ENCODE data around the gene SLC4A1AP. TPM values are rescaled to one million over a fixed set of nuclear protein-coding genes. Genes with fewer than 3 reads are reported as not detected.

The SLC4A1AP gene
- total and polyA plus RNA-seq, 10 of the 15 experiments (the other 5 are each of a cell fraction or from before 2014, with no cell fraction given), result 6.5 to 30.1 (median 21.5) TPM

DNA sequence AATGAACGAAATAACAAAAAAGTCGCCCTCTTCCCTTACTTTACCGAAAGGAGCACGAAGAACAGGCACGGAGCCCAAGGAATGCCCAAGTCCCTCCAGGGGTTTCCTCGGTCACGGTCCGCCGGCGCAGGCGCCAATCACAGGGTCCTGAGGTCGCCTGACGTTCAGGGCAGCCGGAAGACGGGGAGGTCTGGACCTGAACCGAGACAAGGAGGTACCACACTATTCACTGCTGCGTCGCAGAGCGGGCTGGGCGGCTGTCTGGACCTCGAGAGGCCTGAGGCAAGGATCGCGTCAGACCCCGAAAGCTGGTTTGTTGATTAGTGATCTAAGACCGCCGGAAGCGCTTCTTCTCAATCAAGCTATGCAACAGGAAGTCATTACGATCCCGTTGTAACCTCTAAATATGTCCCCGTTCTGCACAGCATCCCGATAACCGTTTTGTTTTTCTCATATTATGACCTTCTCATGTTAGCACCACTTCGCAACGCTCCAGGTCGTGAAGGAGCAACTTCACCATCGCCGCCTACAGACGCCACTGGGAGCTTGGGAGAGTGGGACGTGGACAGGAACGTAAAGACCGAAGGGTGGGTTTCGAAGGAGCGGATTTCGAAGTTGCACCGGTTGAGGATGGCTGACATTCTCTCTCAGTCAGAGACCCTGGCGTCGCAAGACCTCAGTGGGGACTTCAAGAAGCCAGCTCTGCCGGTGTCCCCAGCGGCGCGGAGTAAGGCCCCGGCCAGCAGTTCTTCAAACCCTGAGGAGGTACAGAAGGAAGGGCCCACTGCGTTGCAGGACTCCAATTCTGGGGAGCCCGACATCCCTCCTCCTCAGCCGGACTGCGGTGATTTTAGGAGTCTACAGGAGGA is at the start of gene SLC4A1AP, which contains the start of gene SUPT7L (continued):
- TF ChIP-seq TARDBP (IDR thresholded peaks at IDR 0.05; ENCODE audit: borderline replicate concordance) (peak; percentile 41; the same call in 1 of the 2 replicates), POU2F2 (IDR thresholded peaks at IDR 0.05; ENCODE audit: borderline replicate concordance, low read depth, low read length) (peak; percentile 81; the same call in 2 of the 3 replicates), WRNIP1 (IDR thresholded peaks at IDR 0.05; ENCODE audit: borderline replicate concordance, low read depth, low read length) (peak; percentile 98), JUND (IDR thresholded peaks at IDR 0.05; ENCODE audit: low read depth, low read length) (no peak), ETV6 (conservative IDR thresholded peaks at IDR 0.05 in 1 of 2, IDR thresholded peaks at IDR 0.05 in 1 of 2; ENCODE audit: borderline replicate concordance in 1 of 2, low read depth in 1 of 2) (no peak), CBFB (IDR thresholded peaks at IDR 0.05; ENCODE audit: low read depth) (peak; percentile 62; the same call in 1 of the 2 replicates), RB1 (IDR thresholded peaks at IDR 0.05; ENCODE audit: borderline replicate concordance) (peak; percentile 99), BCL11A (IDR thresholded peaks at IDR 0.05; ENCODE audit: low read depth, low read length) (peak; percentile 66), MEF2A (IDR thresholded peaks at IDR 0.05; ENCODE audit: insufficient read depth, low read depth, low read length) (0 out of 2 replicates have a peak, but pooled peaks have one; percentile 50), SUZ12 (IDR thresholded peaks at IDR 0.05; ENCODE audit: unreplicated experiment) (no peak), RBBP5 (conservative IDR thresholded peaks at IDR 0.05) (no peak), KDM1A (IDR thresholded peaks at IDR 0.05; ENCODE audit: borderline replicate concordance) (no peak), CREB1 (IDR thresholded peaks at IDR 0.05; ENCODE audit: low read depth) (peak; percentile 78), ZBED1 (IDR thresholded peaks at IDR 0.05; ENCODE audit: borderline replicate concordance) (0 out of 2 replicates have a peak, but pooled peaks have one; percentile 53), NFYB (IDR thresholded peaks at IDR 0.05; ENCODE audit: insufficient read depth, low read depth, low read length) (0 out of 2 replicates have a peak, but pooled peaks have one; percentile 14), CREM (IDR thresholded peaks at IDR 0.05; ENCODE audit: low read depth) (peak; percentile 85), POLR2AphosphoS2 (IDR thresholded peaks at IDR 0.05; ENCODE audit: low read depth, low read length) (peak; percentile 80), YY1 (IDR thresholded peaks at IDR 0.05; ENCODE audit: low read depth, low read length) (peak; percentile 98)
- TF ChIP-seq, protein P1, sequence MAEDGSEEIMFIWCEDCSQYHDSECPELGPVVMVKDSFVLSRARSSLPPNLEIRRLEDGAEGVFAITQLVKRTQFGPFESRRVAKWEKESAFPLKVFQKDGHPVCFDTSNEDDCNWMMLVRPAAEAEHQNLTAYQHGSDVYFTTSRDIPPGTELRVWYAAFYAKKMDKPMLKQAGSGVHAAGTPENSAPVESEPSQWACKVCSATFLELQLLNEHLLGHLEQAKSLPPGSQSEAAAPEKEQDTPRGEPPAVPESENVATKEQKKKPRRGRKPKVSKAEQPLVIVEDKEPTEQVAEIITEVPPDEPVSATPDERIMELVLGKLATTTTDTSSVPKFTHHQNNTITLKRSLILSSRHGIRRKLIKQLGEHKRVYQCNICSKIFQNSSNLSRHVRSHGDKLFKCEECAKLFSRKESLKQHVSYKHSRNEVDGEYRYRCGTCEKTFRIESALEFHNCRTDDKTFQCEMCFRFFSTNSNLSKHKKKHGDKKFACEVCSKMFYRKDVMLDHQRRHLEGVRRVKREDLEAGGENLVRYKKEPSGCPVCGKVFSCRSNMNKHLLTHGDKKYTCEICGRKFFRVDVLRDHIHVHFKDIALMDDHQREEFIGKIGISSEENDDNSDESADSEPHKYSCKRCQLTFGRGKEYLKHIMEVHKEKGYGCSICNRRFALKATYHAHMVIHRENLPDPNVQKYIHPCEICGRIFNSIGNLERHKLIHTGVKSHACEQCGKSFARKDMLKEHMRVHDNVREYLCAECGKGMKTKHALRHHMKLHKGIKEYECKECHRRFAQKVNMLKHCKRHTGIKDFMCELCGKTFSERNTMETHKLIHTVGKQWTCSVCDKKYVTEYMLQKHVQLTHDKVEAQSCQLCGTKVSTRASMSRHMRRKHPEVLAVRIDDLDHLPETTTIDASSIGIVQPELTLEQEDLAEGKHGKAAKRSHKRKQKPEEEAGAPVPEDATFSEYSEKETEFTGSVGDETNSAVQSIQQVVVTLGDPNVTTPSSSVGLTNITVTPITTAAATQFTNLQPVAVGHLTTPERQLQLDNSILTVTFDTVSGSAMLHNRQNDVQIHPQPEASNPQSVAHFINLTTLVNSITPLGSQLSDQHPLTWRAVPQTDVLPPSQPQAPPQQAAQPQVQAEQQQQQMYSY (CRISPR knock-in tag; IDR thresholded peaks at IDR 0.05), result no peak
- TF ChIP-seq, protein P2, sequence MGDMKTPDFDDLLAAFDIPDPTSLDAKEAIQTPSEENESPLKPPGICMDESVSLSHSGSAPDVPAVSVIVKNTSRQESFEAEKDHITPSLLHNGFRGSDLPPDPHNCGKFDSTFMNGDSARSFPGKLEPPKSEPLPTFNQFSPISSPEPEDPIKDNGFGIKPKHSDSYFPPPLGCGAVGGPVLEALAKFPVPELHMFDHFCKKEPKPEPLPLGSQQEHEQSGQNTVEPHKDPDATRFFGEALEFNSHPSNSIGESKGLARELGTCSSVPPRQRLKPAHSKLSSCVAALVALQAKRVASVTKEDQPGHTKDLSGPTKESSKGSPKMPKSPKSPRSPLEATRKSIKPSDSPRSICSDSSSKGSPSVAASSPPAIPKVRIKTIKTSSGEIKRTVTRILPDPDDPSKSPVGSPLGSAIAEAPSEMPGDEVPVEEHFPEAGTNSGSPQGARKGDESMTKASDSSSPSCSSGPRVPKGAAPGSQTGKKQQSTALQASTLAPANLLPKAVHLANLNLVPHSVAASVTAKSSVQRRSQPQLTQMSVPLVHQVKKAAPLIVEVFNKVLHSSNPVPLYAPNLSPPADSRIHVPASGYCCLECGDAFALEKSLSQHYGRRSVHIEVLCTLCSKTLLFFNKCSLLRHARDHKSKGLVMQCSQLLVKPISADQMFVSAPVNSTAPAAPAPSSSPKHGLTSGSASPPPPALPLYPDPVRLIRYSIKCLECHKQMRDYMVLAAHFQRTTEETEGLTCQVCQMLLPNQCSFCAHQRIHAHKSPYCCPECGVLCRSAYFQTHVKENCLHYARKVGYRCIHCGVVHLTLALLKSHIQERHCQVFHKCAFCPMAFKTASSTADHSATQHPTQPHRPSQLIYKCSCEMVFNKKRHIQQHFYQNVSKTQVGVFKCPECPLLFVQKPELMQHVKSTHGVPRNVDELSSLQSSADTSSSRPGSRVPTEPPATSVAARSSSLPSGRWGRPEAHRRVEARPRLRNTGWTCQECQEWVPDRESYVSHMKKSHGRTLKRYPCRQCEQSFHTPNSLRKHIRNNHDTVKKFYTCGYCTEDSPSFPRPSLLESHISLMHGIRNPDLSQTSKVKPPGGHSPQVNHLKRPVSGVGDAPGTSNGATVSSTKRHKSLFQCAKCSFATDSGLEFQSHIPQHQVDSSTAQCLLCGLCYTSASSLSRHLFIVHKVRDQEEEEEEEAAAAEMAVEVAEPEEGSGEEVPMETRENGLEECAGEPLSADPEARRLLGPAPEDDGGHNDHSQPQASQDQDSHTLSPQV (IDR thresholded peaks at IDR 0.05), result no peak
- TF ChIP-seq, protein P3, sequence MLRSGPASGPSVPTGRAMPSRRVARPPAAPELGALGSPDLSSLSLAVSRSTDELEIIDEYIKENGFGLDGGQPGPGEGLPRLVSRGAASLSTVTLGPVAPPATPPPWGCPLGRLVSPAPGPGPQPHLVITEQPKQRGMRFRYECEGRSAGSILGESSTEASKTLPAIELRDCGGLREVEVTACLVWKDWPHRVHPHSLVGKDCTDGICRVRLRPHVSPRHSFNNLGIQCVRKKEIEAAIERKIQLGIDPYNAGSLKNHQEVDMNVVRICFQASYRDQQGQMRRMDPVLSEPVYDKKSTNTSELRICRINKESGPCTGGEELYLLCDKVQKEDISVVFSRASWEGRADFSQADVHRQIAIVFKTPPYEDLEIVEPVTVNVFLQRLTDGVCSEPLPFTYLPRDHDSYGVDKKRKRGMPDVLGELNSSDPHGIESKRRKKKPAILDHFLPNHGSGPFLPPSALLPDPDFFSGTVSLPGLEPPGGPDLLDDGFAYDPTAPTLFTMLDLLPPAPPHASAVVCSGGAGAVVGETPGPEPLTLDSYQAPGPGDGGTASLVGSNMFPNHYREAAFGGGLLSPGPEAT (IDR thresholded peaks at IDR 0.05; ENCODE audit: low read depth), result peak; percentile 100
